Osteoblast (primary cell): ENCODE data around the gene QDPR. TPM values are rescaled to one million over a fixed set of nuclear protein-coding genes. Genes with fewer than 3 reads are reported as not detected.
A peak's percentile ranks its signal among the peaks of the same experiment; 100 is the strongest.
"Not testable (repeated sequence)": the region's sequence is repeated elsewhere in the genome, so short reads cannot be mapped to it uniquely, and the experiment has no call there.

Source experiments
- DNase-seq: peaks from one replicate; pipeline ENCODE4 v3.0.0; 2011; ENCODE audit warnings: low spot score, mixed read lengths; ENCODE audit not compliant: insufficient read length; ENCODE audit errors: missing footprints
- H2AFZ ChIP-seq: 2 replicates; pipeline ENCODE4 v1.6.0; 2011; ENCODE audit warnings: mild to moderate bottlenecking, low read length
- H3K27ac ChIP-seq: 2 replicates; pipeline ENCODE4 v1.5.1; 2011; ENCODE audit warnings: mild to moderate bottlenecking, low read depth, low read length, moderate library complexity
- H3K27me3 ChIP-seq: 2 replicates; pipeline ENCODE4 v1.6.0; 2012; ENCODE audit warnings: mild to moderate bottlenecking, control low read depth, inconsistent platforms, low read length, moderate library complexity; ENCODE audit not compliant: insufficient read depth
- H3K36me3 ChIP-seq: 2 replicates; pipeline ENCODE4 v1.5.1; 2011; ENCODE audit warnings: mild to moderate bottlenecking, low read length, control low read depth, moderate library complexity; ENCODE audit not compliant: insufficient read depth
- H3K4me1 ChIP-seq: 2 replicates; pipeline ENCODE4 v1.5.1; 2011; ENCODE audit warnings: mild to moderate bottlenecking, low read length, control low read depth, moderate library complexity; ENCODE audit not compliant: insufficient read depth
- H3K4me2 ChIP-seq: 2 replicates; pipeline ENCODE4 v1.6.0; 2011; ENCODE audit warnings: mild to moderate bottlenecking, low read length; ENCODE audit not compliant: insufficient read depth
- H3K4me3 ChIP-seq: fragments of 200-600 bp; sonication (generic); 3 replicates; pipeline ENCODE4 v1.5.1; 2012; ENCODE audit warnings: mild to moderate bottlenecking, low read length, inconsistent platforms; ENCODE audit not compliant: insufficient read depth
- H3K79me2 ChIP-seq: 2 replicates; pipeline ENCODE4 v1.6.0; 2012; ENCODE audit warnings: mild to moderate bottlenecking, low read length, control low read depth, inconsistent platforms; ENCODE audit not compliant: insufficient read depth
- H3K9me3 ChIP-seq: 2 replicates; pipeline ENCODE4 v1.5.1; 2011; ENCODE audit warnings: low read depth, low read length, control low read depth
- H4K20me1 ChIP-seq: 2 replicates; pipeline ENCODE4 v1.6.0; 2012; ENCODE audit warnings: mild to moderate bottlenecking, low read length, control low read depth; ENCODE audit not compliant: insufficient read depth
- total RNA-seq: library from RNA; depleted of rRNA; stranded (reverse); fragments of >200 nt; gene quantifications from 2 replicates; pipeline ENCODE4 v1.2.3, GENCODE V29; 2012
- TF ChIP-seq, protein P1 (sequence below): IDR thresholded peaks from 2 replicates; pipeline ENCODE4 v1.5.1; 2011; ENCODE audit warnings: mild to moderate bottlenecking, low read depth, low read length, moderate library complexity; ENCODE audit errors: extremely low read depth

Gene QDPR
- total RNA-seq, 1 donor = 11.9 TPM

DNA sequence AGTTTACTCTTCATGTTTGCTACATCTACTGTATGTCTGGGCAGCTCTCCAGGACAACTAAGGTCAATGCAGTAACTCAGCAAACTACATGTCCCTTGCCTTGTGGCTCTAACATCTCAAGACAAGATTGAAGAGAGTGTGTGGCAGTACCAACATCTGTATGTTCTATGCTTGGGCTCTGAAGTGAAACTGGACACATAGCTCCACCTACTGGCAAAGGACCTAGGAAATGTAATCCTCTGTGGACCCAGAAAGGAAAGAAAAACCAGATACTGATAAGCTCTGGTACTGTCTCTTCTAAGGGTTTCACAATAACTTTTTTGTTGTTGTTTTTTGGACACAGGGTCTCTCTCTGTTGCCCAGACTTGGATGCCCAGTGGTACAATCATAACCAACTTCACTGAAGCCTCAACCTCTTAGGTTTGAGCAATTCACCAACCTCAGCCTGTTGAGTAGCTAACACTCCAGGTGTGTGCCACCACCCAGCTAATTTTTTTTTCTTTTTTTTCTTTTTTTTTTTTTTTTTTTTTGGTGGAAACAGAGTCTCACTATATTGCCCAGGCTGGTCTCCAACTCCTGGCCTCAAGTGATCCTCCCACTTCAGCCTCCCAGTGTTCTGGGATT, 64.1 kb downstream of the QDPR start:
- Histone ChIP-seq H4K20me1 (no peaks in the 10 kb centered on the region), H3K9me3 (no peaks in the 10 kb centered on the region), H3K4me2 (peak overlapping the region; percentile 75), H3K36me3 (no peaks in the 10 kb centered on the region), H3K4me3 (no peak overlapping the region), H3K79me2 (no peaks in the 10 kb centered on the region), H3K4me1 (peaks cover 18% of the 10 kb centered on the region), H3K27me3 (no peaks in the 10 kb centered on the region), H3K27ac (no peak overlapping the region), H2AFZ (no peak overlapping the region)
- DNase-seq = peak; percentile 79
- TF ChIP-seq, protein P1, sequence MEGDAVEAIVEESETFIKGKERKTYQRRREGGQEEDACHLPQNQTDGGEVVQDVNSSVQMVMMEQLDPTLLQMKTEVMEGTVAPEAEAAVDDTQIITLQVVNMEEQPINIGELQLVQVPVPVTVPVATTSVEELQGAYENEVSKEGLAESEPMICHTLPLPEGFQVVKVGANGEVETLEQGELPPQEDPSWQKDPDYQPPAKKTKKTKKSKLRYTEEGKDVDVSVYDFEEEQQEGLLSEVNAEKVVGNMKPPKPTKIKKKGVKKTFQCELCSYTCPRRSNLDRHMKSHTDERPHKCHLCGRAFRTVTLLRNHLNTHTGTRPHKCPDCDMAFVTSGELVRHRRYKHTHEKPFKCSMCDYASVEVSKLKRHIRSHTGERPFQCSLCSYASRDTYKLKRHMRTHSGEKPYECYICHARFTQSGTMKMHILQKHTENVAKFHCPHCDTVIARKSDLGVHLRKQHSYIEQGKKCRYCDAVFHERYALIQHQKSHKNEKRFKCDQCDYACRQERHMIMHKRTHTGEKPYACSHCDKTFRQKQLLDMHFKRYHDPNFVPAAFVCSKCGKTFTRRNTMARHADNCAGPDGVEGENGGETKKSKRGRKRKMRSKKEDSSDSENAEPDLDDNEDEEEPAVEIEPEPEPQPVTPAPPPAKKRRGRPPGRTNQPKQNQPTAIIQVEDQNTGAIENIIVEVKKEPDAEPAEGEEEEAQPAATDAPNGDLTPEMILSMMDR = peak; percentile 73

DNA sequence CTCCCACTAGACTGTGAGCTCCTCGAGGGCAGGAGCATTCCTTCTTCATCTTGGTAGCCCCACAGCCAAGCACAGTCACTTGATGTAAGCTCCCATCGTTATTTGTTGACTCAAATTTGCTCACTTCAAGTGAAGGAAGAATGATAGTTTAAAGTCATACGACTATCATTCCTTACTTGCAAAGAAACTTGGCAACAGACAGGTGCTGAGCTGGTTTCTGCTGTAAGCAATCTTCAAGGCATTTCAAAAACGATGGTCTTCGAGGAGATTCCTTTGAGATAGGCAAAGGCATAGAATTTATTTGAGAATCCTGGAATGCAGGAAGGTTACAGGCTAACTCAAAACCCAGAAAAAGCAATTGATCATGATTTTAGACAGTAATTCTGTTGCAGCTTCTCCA, 64.8 kb downstream of the QDPR start:
- TF ChIP-seq, protein P1 = no peak
- H3K4me3 ChIP-seq = no peak overlapping the region
- DNase-seq = no peak

DNA sequence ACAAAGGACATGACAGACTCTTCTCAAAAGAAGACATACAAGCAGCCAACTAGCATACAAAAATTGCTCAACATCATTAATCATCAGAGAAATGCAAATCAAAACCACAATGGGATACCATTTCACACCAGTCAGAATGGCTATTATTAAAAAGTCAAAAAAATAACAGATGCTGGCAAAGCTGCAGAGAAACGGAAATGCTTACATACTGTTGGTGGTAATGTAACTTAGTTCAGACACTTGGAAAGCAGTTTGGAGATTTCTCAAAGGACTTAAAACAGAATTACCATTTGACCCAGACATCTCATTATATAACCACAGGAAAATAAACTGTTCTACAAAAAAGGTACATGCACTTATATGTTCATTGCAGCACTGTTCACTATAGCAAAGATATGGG, 69.4 kb downstream of the QDPR start:
- not testable (repeated sequence) for H3K27ac ChIP-seq, H2AFZ ChIP-seq, H3K79me2 ChIP-seq, H3K36me3 ChIP-seq, H3K4me2 ChIP-seq, H3K27me3 ChIP-seq, H3K4me3 ChIP-seq, H4K20me1 ChIP-seq, DNase-seq, H3K4me1 ChIP-seq, H3K9me3 ChIP-seq

More for the DNA sequence above, 64.8 kb downstream of the QDPR start:
- H3K36me3 ChIP-seq = no peaks in the 10 kb centered on the region
- no peaks in the 10 kb centered on the region for H3K79me2 ChIP-seq
- H2AFZ ChIP-seq = no peak overlapping the region
- no peaks in the 10 kb centered on the region for H3K9me3 ChIP-seq
- H4K20me1 ChIP-seq = no peaks in the 10 kb centered on the region
- no peaks in the 10 kb centered on the region for H3K27me3 ChIP-seq
- H3K4me1 ChIP-seq = peaks cover 18% of the 10 kb centered on the region
- peak overlapping the region; percentile 61 for H3K4me2 ChIP-seq
- no peak overlapping the region for H3K27ac ChIP-seq

DNA sequence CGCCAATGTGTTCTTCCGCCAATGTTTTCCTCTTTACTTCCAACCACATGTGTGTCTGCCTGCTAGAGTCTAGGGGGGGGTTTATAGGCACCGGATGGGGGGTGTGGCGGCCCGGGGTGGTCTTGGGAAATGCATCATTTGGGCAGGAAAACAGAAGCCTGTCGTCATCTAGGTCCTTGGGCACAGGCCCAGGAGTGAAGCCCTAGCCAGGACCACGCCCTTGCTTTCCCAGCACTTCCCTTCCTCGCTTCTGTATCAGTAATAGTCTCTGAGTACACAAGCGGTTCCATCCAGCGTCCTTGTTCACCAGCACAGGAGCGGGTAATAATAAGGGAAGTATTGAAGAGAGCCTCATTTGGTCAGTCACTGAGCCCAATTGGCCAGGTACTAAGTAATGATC, 74.5 kb downstream of the QDPR start:
- Histone ChIP-seq H4K20me1 (no peaks in the 10 kb centered on the region), H3K36me3 (no peaks in the 10 kb centered on the region), H3K4me3 (no peak overlapping the region), H3K4me1 (no peaks in the 10 kb centered on the region), H3K4me2 (no peak overlapping the region), H3K27me3 (no peaks in the 10 kb centered on the region), H2AFZ (no peak overlapping the region), H3K79me2 (no peaks in the 10 kb centered on the region), H3K9me3 (no peaks in the 10 kb centered on the region), H3K27ac (no peak overlapping the region)
- TF ChIP-seq, protein P1 = no peak
- no peak for DNase-seq
